ENCODE measurements around the gene TBC1D9. TPM values are rescaled to one million over a fixed set of nuclear protein-coding genes. Genes with fewer than 3 reads are reported as not detected.

Gene TBC1D9
- total RNA-seq, 1 experiment from 2014 or later = 0.70 TPM

- H3K36me3 Mint-ChIP-seq = no peaks in the 10 kb centered on the region
- H3K4me1 Mint-ChIP-seq = no peaks in the 10 kb centered on the region
- ChIA-PET POLR2A (no interaction called here), CTCF (no interaction called here)
- ATAC-seq (no peak), DNase-seq (ENCODE audit: low spot score) (no peak)
- no peaks in the 10 kb centered on the region for H3K9me3 Mint-ChIP-seq
- no peak for TF ChIP-seq EMX1 (CRISPR knock-in tag; IDR thresholded peaks at IDR 0.05)
- no peak for TF ChIP-seq RORB (CRISPR knock-in tag; IDR thresholded peaks at IDR 0.05)
- no peak for TF ChIP-seq ESRRA (CRISPR knock-in tag; IDR thresholded peaks at IDR 0.05; ENCODE audit: borderline replicate concordance)
- no peak for TF ChIP-seq ZNF219 (CRISPR knock-in tag; IDR thresholded peaks at IDR 0.05; ENCODE audit: borderline replicate concordance)
- no peaks in the 10 kb centered on the region; the same call in 1 of the 2 replicates for H3K27me3 Mint-ChIP-seq (ENCODE audit: low read depth)
- no peak overlapping the region for H3K27ac Mint-ChIP-seq
- H3K4me3 Mint-ChIP-seq = no peak overlapping the region
These were observed 43.6 kb upstream of the TBC1D9 start for GRCh38 chr4:140799686-140800225.

GRCh38 chr4:140793291-140793690 is 37.1 kb upstream of the TBC1D9 start:
- DNase-seq (ENCODE audit: low spot score) = no peak
- peaks cover 16% of the 10 kb centered on the region for H3K9me3 Mint-ChIP-seq
- CTCF ChIA-PET = no interaction called here

GRCh38 chr4:140790765-140791164 is 34.6 kb upstream of the TBC1D9 start:
- TF ChIP-seq ATF3 (CRISPR knock-in tag; conservative IDR thresholded peaks at IDR 0.05) (no peak), ETV6 (CRISPR knock-in tag; IDR thresholded peaks at IDR 0.05) (no peak), TP53 (CRISPR knock-in tag; IDR thresholded peaks at IDR 0.05) (no peak), KAT7 (CRISPR knock-in tag; IDR thresholded peaks at IDR 0.05; ENCODE audit: borderline replicate concordance) (no peak), NR3C1 (CRISPR knock-in tag; conservative IDR thresholded peaks at IDR 0.05; ENCODE audit: low read depth) (no peak), ZNF263 (CRISPR knock-in tag; IDR thresholded peaks at IDR 0.05; ENCODE audit: low read depth) (no peak), USF2 (CRISPR knock-in tag; IDR thresholded peaks at IDR 0.05) (no peak), E2F4 (CRISPR knock-in tag; IDR thresholded peaks at IDR 0.05; ENCODE audit: borderline replicate concordance, low read depth) (no peak), SOX15 (CRISPR knock-in tag; IDR thresholded peaks at IDR 0.05) (no peak), E2F1 (CRISPR knock-in tag; IDR thresholded peaks at IDR 0.05) (no peak), CTCF (IDR thresholded peaks at IDR 0.05) (no peak), NR1H2 (CRISPR knock-in tag; IDR thresholded peaks at IDR 0.05) (no peak), ZBTB21 (CRISPR knock-in tag; IDR thresholded peaks at IDR 0.05; ENCODE audit: borderline replicate concordance) (no peak), ZNF317 (CRISPR knock-in tag; IDR thresholded peaks at IDR 0.05; ENCODE audit: borderline replicate concordance, low read depth) (no peak), RELA (CRISPR knock-in tag; IDR thresholded peaks at IDR 0.05; ENCODE audit: borderline replicate concordance) (no peak)
- CTCF ChIA-PET = no interaction called here
- DNase-seq (ENCODE audit: low spot score) (no peak), ATAC-seq (no peak)
- Mint-ChIP-seq H3K27me3 (ENCODE audit: low read depth) (peaks cover 2% of the 10 kb centered on the region), H3K4me3 (no peak overlapping the region), H3K36me3 (peaks cover 16% of the 10 kb centered on the region), H3K9me3 (peaks cover 27% of the 10 kb centered on the region), H3K27ac (no peak overlapping the region), H3K4me1 (peaks cover 6% of the 10 kb centered on the region)
- POLR2A ChIA-PET = no interaction called here

More at GRCh38 chr4:140793291-140793690, 37.1 kb upstream of the TBC1D9 start:
- peaks cover 10% of the 10 kb centered on the region for H3K36me3 Mint-ChIP-seq
- peak; percentile 41; the same call in 1 of the 2 replicates for ATAC-seq
- no peaks in the 10 kb centered on the region; the same call in none of the 2 replicates for H3K27me3 Mint-ChIP-seq (ENCODE audit: low read depth)
- H3K4me3 Mint-ChIP-seq = no peak overlapping the region
- H3K4me1 Mint-ChIP-seq = peaks cover 6% of the 10 kb centered on the region
- no peak overlapping the region for H3K27ac Mint-ChIP-seq
- TF ChIP-seq ZNF263 (CRISPR knock-in tag; IDR thresholded peaks at IDR 0.05; ENCODE audit: low read depth) = no peak
- TF ChIP-seq TP53 (CRISPR knock-in tag; IDR thresholded peaks at IDR 0.05) = no peak
- no peak for TF ChIP-seq GABPB1 (CRISPR knock-in tag; IDR thresholded peaks at IDR 0.05)
- no peak for TF ChIP-seq GTF2I (CRISPR knock-in tag; conservative IDR thresholded peaks at IDR 0.05)
- TF ChIP-seq ZNF121 (CRISPR knock-in tag; IDR thresholded peaks at IDR 0.05) = no peak
- TF ChIP-seq RELA (CRISPR knock-in tag; IDR thresholded peaks at IDR 0.05; ENCODE audit: borderline replicate concordance) = no peak
- no peak for TF ChIP-seq NFATC4 (CRISPR knock-in tag; IDR thresholded peaks at IDR 0.05)
- TF ChIP-seq MXD4 (CRISPR knock-in tag; IDR thresholded peaks at IDR 0.05; ENCODE audit: borderline replicate concordance) = no peak
- POLR2A ChIA-PET = interaction anchor here (0.6 kb wide), 1 partner anchor 33 kb away, joined by 5 read pairs; no protein-coding TSS in a partner anchor

Measured in WTC11 (cell line).